Lung (tissue), 12 donors: Measurements from ENCODE around the gene PMM1. TPM values are rescaled to one million over a fixed set of nuclear protein-coding genes. Genes with fewer than 3 reads are reported as not detected.

Experiments used
- ATAC-seq: fragments of 200-7000 bp; cut with Tn5 transposase; one replicate; pipeline ENCODE4 v1.9.1; 2020; ENCODE audit warnings: moderate number of reproducible peaks; ENCODE audit not compliant: insufficient read depth, low FRiP score
- DNase-seq, 3 donors: peaks; one replicate each; pipeline ENCODE4 v3.0.0-alpha.2; 2013 to 2017
- H3K27ac ChIP-seq, 2 donors: one replicate each; pipeline ENCODE4 v1.5.1; 2013; ENCODE audit warnings: mild to moderate bottlenecking in 2 of 2, moderate library complexity in 2 of 2, control low read depth in 1 of 2, inconsistent platforms in 1 of 2, low read depth in 1 of 2, low read length in 1 of 2
- H3K27me3 ChIP-seq, 3 donors: one replicate each; pipeline ENCODE4 v1.5.1; 2013; ENCODE audit warnings: low read length in 2 of 3; ENCODE audit not compliant: control insufficient read depth in 3 of 3, insufficient read depth in 3 of 3
- H3K36me3 ChIP-seq, 4 donors: one replicate each; pipeline ENCODE4 v1.5.1; 2013; ENCODE audit warnings: low read length in 4 of 4, mild to moderate bottlenecking in 1 of 4, moderate library complexity in 1 of 4; ENCODE audit not compliant: control insufficient read depth in 4 of 4, insufficient read depth in 4 of 4
- H3K4me1 ChIP-seq, 5 donors: one replicate each; pipeline ENCODE4 v1.5.1; 2013; ENCODE audit warnings: low read length in 5 of 5, mild to moderate bottlenecking in 2 of 5, moderate library complexity in 1 of 5; ENCODE audit not compliant: control insufficient read depth in 5 of 5, insufficient read depth in 5 of 5
- H3K4me3 ChIP-seq: one replicate; pipeline ENCODE4 v1.5.1; 2013; ENCODE audit warnings: mild to moderate bottlenecking, control low read depth, moderate library complexity
- H3K9ac ChIP-seq, 2 donors: one replicate each; pipeline ENCODE4 v1.5.1; 2013; ENCODE audit warnings: low read length in 2 of 2, control low read depth in 1 of 2; ENCODE audit not compliant: insufficient read depth in 1 of 2
- H3K9me3 ChIP-seq, 4 donors: one replicate each; pipeline ENCODE4 v1.5.1; 2013; ENCODE audit warnings: low read length in 3 of 4, mild to moderate bottlenecking in 1 of 4, moderate library complexity in 1 of 4; ENCODE audit not compliant: control insufficient read depth in 4 of 4, insufficient read depth in 3 of 4
- WGBS, 2 donors: extraction: QIAGEN DNeasy Blood & Tissue Kit; methylation state at CpG; one replicate each; pipeline ENCODE4 v1.1.7; 2013; 5-methylcytosine and 5-hydroxymethylcytosine counted together
- polyA plus RNA-seq, 2 donors: library from polyadenylated mRNA; stranded (reverse); fragments of 200-250 nt; gene quantifications; one replicate each; pipeline ENCODE4 v1.2.1, GENCODE V29; 2013
- total RNA-seq, 2 donors: library from RNA; depleted of rRNA in 1 of 2; stranded (reverse); fragments of >200 nt in 1 of 2; gene quantifications; one replicate each; pipeline ENCODE4 v1.2.1, GENCODE V29; 2014 to 2021
- TF ChIP-seq, protein P1 (sequence below): IDR thresholded peaks from 2 replicates; pipeline ENCODE4 v1.5.1; 2012; ENCODE audit warnings: mild to moderate bottlenecking; ENCODE audit errors: control extremely low read depth, extremely low read depth
- donor health status: control.
- donor health status: control.
- donor health status: Bipolar disorder and iron deficiency.
- donor health status: healthy.
- donor health status: DM: yes; HTN: yes; CAD: no.

The PMM1 gene
- total and polyA plus RNA-seq, 4 donors: 23.0 to 62.2 (median 44.0) TPM

DNA sequence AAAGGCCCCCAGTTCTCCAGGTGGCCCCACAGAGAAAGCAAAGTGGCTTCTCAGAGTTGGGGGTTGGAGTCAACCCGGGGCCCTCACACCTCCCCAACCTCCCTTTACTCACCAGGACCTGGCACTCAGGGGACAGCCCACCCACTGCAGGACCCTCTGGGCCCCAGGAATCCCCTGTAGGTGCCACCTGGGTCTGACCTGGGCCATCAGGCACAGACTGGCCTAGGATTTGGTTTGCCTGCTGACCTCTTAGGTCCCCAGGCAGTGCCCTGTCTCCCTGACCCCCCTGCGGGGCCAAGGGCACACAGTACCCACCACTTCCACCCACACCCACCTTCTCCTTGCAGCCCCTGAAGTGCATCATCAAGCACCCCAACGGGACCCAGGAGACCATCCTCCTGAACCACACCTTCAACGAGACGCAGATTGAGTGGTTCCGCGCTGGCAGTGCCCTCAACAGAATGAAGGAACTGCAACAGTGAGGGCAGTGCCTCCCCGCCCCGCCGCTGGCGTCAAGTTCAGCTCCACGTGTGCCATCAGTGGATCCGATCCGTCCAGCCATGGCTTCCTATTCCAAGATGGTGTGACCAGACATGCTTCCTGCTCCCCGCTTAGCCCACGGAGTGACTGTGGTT lies 61.4 kb downstream of the PMM1 start:
- ATAC-seq: no peak
- Histone ChIP-seq H3K27me3 (no peaks in the 10 kb centered on the region), H3K27ac (no peak overlapping the region), H3K9ac (no peak overlapping the region), H3K36me3 (peaks cover 0 to 78% (median 35%) of the 10 kb centered on the region in 4 donors), H3K4me3 (no peak overlapping the region), H3K9me3 (no peaks in the 10 kb centered on the region), H3K4me1 (peaks cover 0 to 15% (median 6%) of the 10 kb centered on the region in 5 donors)
- TF ChIP-seq, protein P1, sequence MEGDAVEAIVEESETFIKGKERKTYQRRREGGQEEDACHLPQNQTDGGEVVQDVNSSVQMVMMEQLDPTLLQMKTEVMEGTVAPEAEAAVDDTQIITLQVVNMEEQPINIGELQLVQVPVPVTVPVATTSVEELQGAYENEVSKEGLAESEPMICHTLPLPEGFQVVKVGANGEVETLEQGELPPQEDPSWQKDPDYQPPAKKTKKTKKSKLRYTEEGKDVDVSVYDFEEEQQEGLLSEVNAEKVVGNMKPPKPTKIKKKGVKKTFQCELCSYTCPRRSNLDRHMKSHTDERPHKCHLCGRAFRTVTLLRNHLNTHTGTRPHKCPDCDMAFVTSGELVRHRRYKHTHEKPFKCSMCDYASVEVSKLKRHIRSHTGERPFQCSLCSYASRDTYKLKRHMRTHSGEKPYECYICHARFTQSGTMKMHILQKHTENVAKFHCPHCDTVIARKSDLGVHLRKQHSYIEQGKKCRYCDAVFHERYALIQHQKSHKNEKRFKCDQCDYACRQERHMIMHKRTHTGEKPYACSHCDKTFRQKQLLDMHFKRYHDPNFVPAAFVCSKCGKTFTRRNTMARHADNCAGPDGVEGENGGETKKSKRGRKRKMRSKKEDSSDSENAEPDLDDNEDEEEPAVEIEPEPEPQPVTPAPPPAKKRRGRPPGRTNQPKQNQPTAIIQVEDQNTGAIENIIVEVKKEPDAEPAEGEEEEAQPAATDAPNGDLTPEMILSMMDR: no peak
- WGBS, 2 donors: 79% methylated on average over 16 of the region's 16 CpGs
- DNase-seq: no peak

Other genes starting within 250 kb of the PMM1 start
- gene TEF, start 207.9 kb downstream of the PMM1 start, total RNA-seq: 10 to 100 TPM in 1 of 2 donors, 1 to 10 TPM in 1; 8.3 to 23.8 TPM
- gene TEF, start 207.9 kb downstream of the PMM1 start, polyA plus RNA-seq: 10 to 100 TPM in 1 of 2 donors, 1 to 10 TPM in 1; 6.4 to 19.8 TPM
- gene TOB2, start 143.0 kb downstream of the PMM1 start, total RNA-seq: 10 to 100 TPM; 26.8 to 46.7 TPM
- gene TOB2, start 143.0 kb downstream of the PMM1 start, polyA plus RNA-seq: 10 to 100 TPM; 15.4 to 20.1 TPM
- 10 to 100 TPM; 28.9 to 33.9 TPM for gene PHF5A, start 121.1 kb downstream of the PMM1 start, total RNA-seq
- 10 to 100 TPM; 46.2 to 89.6 TPM for gene PHF5A, start 121.1 kb downstream of the PMM1 start, polyA plus RNA-seq
- gene ACO2, start 120.7 kb downstream of the PMM1 start, total RNA-seq: 100 to 1,000 TPM in 1 of 2 donors, 10 to 100 TPM in 1; 57.8 to 101 TPM
- gene ACO2, start 120.7 kb downstream of the PMM1 start, polyA plus RNA-seq: 10 to 100 TPM; 34.1 to 67.1 TPM
- gene POLR3H, start 45.4 kb downstream of the PMM1 start, total RNA-seq: 10 to 100 TPM; 12.1 to 65.9 TPM
- 10 to 100 TPM; 31.0 to 48.6 TPM for gene POLR3H, start 45.4 kb downstream of the PMM1 start, polyA plus RNA-seq
- gene CSDC2, start 28.8 kb downstream of the PMM1 start, total RNA-seq: 1 to 10 TPM; 1.4 to 8.1 TPM
- 1 to 10 TPM; 3.3 to 5.6 TPM for gene CSDC2, start 28.8 kb downstream of the PMM1 start, polyA plus RNA-seq
- gene DESI1, start 31.2 kb upstream of the PMM1 start, total RNA-seq: 10 to 100 TPM; 13.6 to 42.7 TPM
- gene DESI1, start 31.2 kb upstream of the PMM1 start, polyA plus RNA-seq: 10 to 100 TPM; 21.1 to 40.0 TPM
- 100 to 1,000 TPM; 200 to 235 TPM for gene XRCC6, start 31.5 kb upstream of the PMM1 start, total RNA-seq
- 100 to 1,000 TPM; 149 to 189 TPM for gene XRCC6, start 31.5 kb upstream of the PMM1 start, polyA plus RNA-seq
- 100 to 1,000 TPM in 1 of 2 donors, 10 to 100 TPM in 1; 67.7 to 130 TPM for gene SNU13, start 99.0 kb upstream of the PMM1 start, total RNA-seq
- gene SNU13, start 99.0 kb upstream of the PMM1 start, polyA plus RNA-seq: 100 to 1,000 TPM; 139 to 206 TPM
- 1 to 10 TPM; 3.4 to 7.6 TPM for gene MEI1, start 109.7 kb upstream of the PMM1 start, total RNA-seq
- gene MEI1, start 109.7 kb upstream of the PMM1 start, polyA plus RNA-seq: 10 to 100 TPM in 1 of 2 donors, 1 to 10 TPM in 1; 5.7 to 18.0 TPM
- 10 to 100 TPM in 1 of 2 donors, 1 to 10 TPM in 1; 9.9 to 10.6 TPM for gene CCDC134, start 210.8 kb upstream of the PMM1 start, total RNA-seq
- gene CCDC134, start 210.8 kb upstream of the PMM1 start, polyA plus RNA-seq: 1 to 10 TPM; 2.5 to 4.2 TPM
- 100 to 1,000 TPM in 1 of 2 donors, 10 to 100 TPM in 1; 68.1 to 155 TPM for gene SREBF2, start 243.3 kb upstream of the PMM1 start, total RNA-seq
- gene SREBF2, start 243.3 kb upstream of the PMM1 start, polyA plus RNA-seq: 10 to 100 TPM; 70.6 to 81.2 TPM